H1 (cell line): ENCODE data around the gene STX2. TPM values are rescaled to one million over a fixed set of nuclear protein-coding genes. Genes with fewer than 3 reads are reported as not detected.

Source experiments
- CTCF ChIA-PET: fragments of 300-600 bp; sonication (Branson Sonifier 250); formaldehyde crosslinking; loops from one replicate; lab custom pipeline; 2021; ENCODE audit not compliant: partially characterized antibody; lab: Charles Lee
- POLR2A ChIA-PET: fragments of 300-600 bp; sonication (Branson Sonifier 250); formaldehyde crosslinking; loops from one replicate; lab custom pipeline; 2021; ENCODE audit warnings: inconsistent platforms; ENCODE audit not compliant: partially characterized antibody; lab: Charles Lee
- DNase-seq, 2 experiments: peaks; one replicate each; pipeline versions ENCODE4 v3.0.0 to v3.0.0-alpha.2; 2010 to 2022; ENCODE audit warnings: low spot score in 2 of 2, low read depth in 1 of 2, mixed read lengths in 1 of 2
- FAIRE-seq: peaks from 2 replicates; lab custom pipeline; 2011; peaks lifted over from hg19 to GRCh38; lab: Jason Lieb, UNC
- H2AFZ ChIP-seq: 2 replicates; pipeline ENCODE4 v1.8.1; 2012; ENCODE audit warnings: low read length, inconsistent platforms
- H2AK5ac ChIP-seq: 2 replicates; pipeline ENCODE4 v1.6.1; 2013; ENCODE audit warnings: low read depth, low read length
- H2BK120ac ChIP-seq: replicated peaks from 2 replicates; pipeline ENCODE3; 2013; ENCODE audit warnings: low read depth, low read length, inconsistent platforms
- H2BK12ac ChIP-seq: 2 replicates; pipeline ENCODE4 v1.6.1; 2013; ENCODE audit warnings: low read depth, low read length
- H2BK15ac ChIP-seq: 2 replicates; pipeline ENCODE4 v1.6.1; 2013; ENCODE audit warnings: low read length
- H2BK20ac ChIP-seq: 2 replicates; pipeline ENCODE4 v1.6.1; 2013; ENCODE audit warnings: low read length
- H2BK5ac ChIP-seq: 2 replicates; pipeline ENCODE4 v1.6.1; 2013; ENCODE audit warnings: low read depth, low read length
- H3K14ac ChIP-seq: 2 replicates; pipeline ENCODE4 v1.6.1; 2013; ENCODE audit warnings: inconsistent platforms; ENCODE audit not compliant: insufficient read length
- H3K18ac ChIP-seq: 2 replicates; pipeline ENCODE4 v1.6.1; 2013; ENCODE audit warnings: low read length; ENCODE audit errors: extremely low read depth
- H3K23ac ChIP-seq: 2 replicates; pipeline ENCODE4 v1.6.1; 2013; ENCODE audit warnings: inconsistent platforms; ENCODE audit not compliant: insufficient read length
- H3K23me2 ChIP-seq: 2 replicates; pipeline ENCODE4 v1.6.1; 2013; ENCODE audit warnings: low read depth, low read length
- H3K27ac ChIP-seq: 2 replicates; pipeline ENCODE4 v1.6.1; 2011; ENCODE audit warnings: low read depth, low read length, inconsistent platforms
- H3K27me3 ChIP-seq, 4 experiments: replicated peaks in 1 of 4; 1 replicate in 1 of 4; 2 replicates in 3 of 4; pipeline versions ENCODE4 v1.6.1 to v1.8.1; 2011 to 2013; ENCODE audit warnings: low read length in 3 of 4, mild to moderate bottlenecking in 3 of 4, inconsistent platforms in 2 of 4, mixed read lengths in 2 of 4, moderate library complexity in 1 of 4; ENCODE audit not compliant: control insufficient read depth in 3 of 4, insufficient read depth in 3 of 4; ENCODE audit errors: extremely low read depth in 1 of 4
- H3K36me3 ChIP-seq, 4 experiments: 2 replicates each; pipeline versions ENCODE4 v1.6.1 to v1.8.1; 2011 to 2013; ENCODE audit warnings: mild to moderate bottlenecking in 4 of 4, low read length in 3 of 4, moderate library complexity in 2 of 4, control low read depth in 1 of 4, inconsistent platforms in 1 of 4; ENCODE audit not compliant: insufficient read depth in 4 of 4, control insufficient read depth in 2 of 4
- H3K4ac ChIP-seq: replicated peaks from 2 replicates; pipeline ENCODE3; 2013; ENCODE audit warnings: low read length, low read depth, mixed read lengths, inconsistent platforms; ENCODE audit not compliant: insufficient read length
- H3K4me1 ChIP-seq, 4 experiments: replicated peaks in 1 of 4; 1 replicate in 1 of 4; 2 replicates in 3 of 4; pipeline versions ENCODE4 v1.6.1 to v1.8.1; 2011 to 2013; ENCODE audit warnings: low read length in 3 of 4, inconsistent platforms in 2 of 4, mixed read lengths in 1 of 4; ENCODE audit not compliant: insufficient read depth in 4 of 4, control insufficient read depth in 3 of 4
- H3K4me2 ChIP-seq, 2 experiments: 2 replicates each; pipeline versions ENCODE4 v1.6.1 to v1.8.1; 2011 to 2013; ENCODE audit warnings: low read depth in 2 of 2, low read length in 2 of 2, control low read depth in 1 of 2, inconsistent platforms in 1 of 2, mild to moderate bottlenecking in 1 of 2; ENCODE audit not compliant: insufficient read depth in 1 of 2
- H3K4me3 ChIP-seq, 4 experiments: fragments of 200-600, 300-600 bp in 1 of 4; sonication (generic), shearing (Covaris generic), sonication (Bioruptor Twin) in 1 of 4; 2 replicates each; pipeline versions ENCODE4 v1.5.1 to v1.8.1; 2011 to 2016; ENCODE audit warnings: low read length in 4 of 4, low read depth in 3 of 4, control low read depth in 2 of 4, inconsistent platforms in 2 of 4, mild to moderate bottlenecking in 2 of 4, mixed read lengths in 1 of 4, moderate library complexity in 1 of 4; ENCODE audit not compliant: insufficient read depth in 2 of 4; ENCODE audit errors: extremely low read depth in 1 of 4
- H3K56ac ChIP-seq: replicated peaks from 2 replicates; pipeline ENCODE3; 2013; ENCODE audit warnings: low read depth, mild to moderate bottlenecking, mixed read lengths, low read length, inconsistent platforms; ENCODE audit not compliant: insufficient read length
- H3K79me1 ChIP-seq: 2 replicates; pipeline ENCODE4 v1.6.1; 2013; ENCODE audit warnings: low read depth, low read length, control low read depth
- H3K79me2 ChIP-seq, 2 experiments: 2 replicates each; pipeline versions ENCODE4 v1.6.1 to v1.8.1; 2012 to 2013; ENCODE audit warnings: low read length in 2 of 2, mild to moderate bottlenecking in 2 of 2, inconsistent platforms in 1 of 2; ENCODE audit not compliant: insufficient read depth in 2 of 2, control insufficient read depth in 1 of 2
- H3K9ac ChIP-seq, 4 experiments: replicated peaks in 1 of 4; 1 replicate in 1 of 4; 2 replicates in 3 of 4; pipeline versions ENCODE4 v1.6.1 to v1.8.1; 2011 to 2013; ENCODE audit warnings: low read depth in 3 of 4, low read length in 3 of 4, control low read depth in 2 of 4, mild to moderate bottlenecking in 2 of 4, moderate library complexity in 2 of 4, inconsistent platforms in 1 of 4; ENCODE audit errors: extremely low read depth in 1 of 4
- H3K9me3 ChIP-seq, 2 experiments: 2 replicates each; pipeline versions ENCODE4 v1.6.1 to v1.8.1; 2012 to 2013; ENCODE audit warnings: mild to moderate bottlenecking in 2 of 2, moderate library complexity in 2 of 2, control low read depth in 1 of 2, inconsistent platforms in 1 of 2, low read depth in 1 of 2, low read length in 1 of 2, mixed read lengths in 1 of 2; ENCODE audit not compliant: insufficient read depth in 2 of 2
- H4K20me1 ChIP-seq, 2 experiments: replicated peaks in 1 of 2; 2 replicates each; pipeline versions ENCODE3 to v1.8.1; 2011 to 2013; ENCODE audit warnings: inconsistent platforms in 2 of 2, low read length in 2 of 2, mild to moderate bottlenecking in 1 of 2; ENCODE audit not compliant: insufficient read depth in 2 of 2, control insufficient read depth in 1 of 2
- H4K5ac ChIP-seq: 2 replicates; pipeline ENCODE4 v1.6.1; 2013; ENCODE audit warnings: low read length, low read depth, mixed read lengths, inconsistent platforms; ENCODE audit not compliant: insufficient read length
- H4K8ac ChIP-seq: 2 replicates; pipeline ENCODE4 v1.8.0; 2013; ENCODE audit warnings: mild to moderate bottlenecking, moderate library complexity, low read length, inconsistent platforms; ENCODE audit not compliant: insufficient read depth; ENCODE audit errors: extremely low read depth
- H4K91ac ChIP-seq: replicated peaks from 2 replicates; pipeline ENCODE3; 2013; ENCODE audit warnings: low read length, mixed read lengths, inconsistent platforms; ENCODE audit not compliant: insufficient read length
- ATF2 ChIP-seq: IDR thresholded peaks from 2 replicates; pipeline ENCODE4 v1.6.1; 2012; ENCODE audit warnings: low read length, inconsistent platforms
- BRCA1 ChIP-seq: IDR thresholded peaks from 2 replicates; pipeline ENCODE4 v1.6.1; 2012; ENCODE audit warnings: low read depth, low read length, improper control_type of control experiment
- CBX8 ChIP-seq: fragments of 300-800, 300-1000 bp; sonication (generic); IDR thresholded peaks from 2 replicates; pipeline ENCODE4 v1.7.1; 2016; ENCODE audit warnings: low read depth, low read length, borderline replicate concordance
- EGR1 ChIP-seq: IDR thresholded peaks from 2 replicates; pipeline ENCODE4 v1.6.1; 2011; ENCODE audit warnings: low read depth, low read length, borderline replicate concordance
- POLR2A ChIP-seq, 2 experiments: IDR thresholded peaks; 1 replicate in 1 of 2; 2 replicates in 1 of 2; pipeline ENCODE4 v1.6.1; 2011; ENCODE audit warnings: low read depth in 2 of 2, low read length in 2 of 2, mild to moderate bottlenecking in 2 of 2; ENCODE audit errors: control extremely low read depth in 1 of 2
- POLR2AphosphoS5 ChIP-seq: IDR thresholded peaks from 2 replicates; pipeline ENCODE4 v1.6.1; 2011; ENCODE audit warnings: low read depth, low read length
- RXRA ChIP-seq: IDR thresholded peaks from 2 replicates; pipeline ENCODE4 v1.6.1; 2011; ENCODE audit warnings: low read depth, mild to moderate bottlenecking, low read length, moderate library complexity; ENCODE audit not compliant: insufficient read depth
- TBP ChIP-seq: IDR thresholded peaks from 2 replicates; pipeline ENCODE4 v1.6.1; 2011; ENCODE audit warnings: low read depth, low read length, improper control_type of control experiment
- WGBS, 2 experiments: shearing (Covaris generic) in 1 of 2; methylation state at CpG; one replicate each; pipeline versions ENCODE4 v1.1.6 to v1.1.7; 2013 to 2015; ENCODE audit warnings: low lambda C conversion rate in 2 of 2, mixed read lengths in 2 of 2, inconsistent platforms in 1 of 2, low coverage in 1 of 2, missing lambda C conversion rate in 1 of 2; ENCODE audit not compliant: insufficient replicate concordance in 2 of 2, insufficient coverage in 1 of 2, insufficient read length in 1 of 2; ENCODE audit errors: extremely low coverage in 1 of 2, missing lambda C conversion rate in 1 of 2; 5-methylcytosine and 5-hydroxymethylcytosine counted together
- polyA plus RNA-seq, 7 experiments: library from polyadenylated mRNA; depleted of rRNA in 3 of 7; stranded (reverse) in 5 of 7; unstranded in 2 of 7; fragments of >200 nt in 5 of 7; fragments of 200-250 nt in 2 of 7; gene quantifications; 1 replicate in 5 of 7; 2 replicates in 1 of 7; 4 replicates in 1 of 7; pipeline versions ENCODE4 v1.2.1 to v1.2.3, GENCODE V29; 2011 to 2013; ENCODE audit warnings: missing spikeins in 2 of 7, mixed read lengths in 2 of 7
- total RNA-seq: library from RNA; stranded (reverse); fragmentation: NEBNext Ultra II Directional; extraction: Animal tissue kit (Norgen Biotek cat#: 25700); gene quantifications from 2 replicates; pipeline ENCODE4 v1.2.1, GENCODE V29; 2021

STX2 gene
- total and polyA plus RNA-seq, 2 of the 8 experiments (the other 6 are each of a cell fraction or from before 2014, with no cell fraction given) = 20.0 to 26.3 TPM

GRCh38 chr12:130879212-130879686 lies 40.2 kb upstream of the STX2 start:
- POLR2A ChIA-PET = interaction anchor here (0.6 to 8.9 kb wide), 18 partner anchors 9 to 1025 kb away, joined by 3 to 86 read pairs (median 8); partner anchors contain the start of gene ADGRD1

More at GRCh38 chr12:130879212-130879686, 40.2 kb upstream of the STX2 start:
- no peak for FAIRE-seq
- H3K56ac ChIP-seq = no peak overlapping the region
- peak in 1 of 2 experiments; percentile 53 for DNase-seq
- no peak overlapping the region for H3K14ac ChIP-seq
- H3K23ac ChIP-seq = no peak overlapping the region
- WGBS, 2 experiments = 92% methylated on average over 13 of the region's 13 CpGs; no CpG with 5 or more reads in 1 of the 2 experiments
- peaks cover 14 to 36% (median 26%) of the 10 kb centered on the region in 4 experiments for H3K36me3 ChIP-seq
- peaks cover 0 to 2% (median under 1%) of the 10 kb centered on the region in 4 experiments; a peak in 4 of 7 replicates for H3K4me1 ChIP-seq
- H3K9ac ChIP-seq = no peak overlapping the region
- CTCF ChIA-PET = interaction anchor here (0.8 kb wide), 1 partner anchor 9 kb away, joined by 3 read pairs; no protein-coding TSS in a partner anchor
- no peak overlapping the region for H2BK5ac ChIP-seq
- no peak overlapping the region for H4K91ac ChIP-seq
- no peak overlapping the region for H2BK12ac ChIP-seq
- H4K20me1 ChIP-seq = peaks cover 7 to 8% of the 10 kb centered on the region in 2 experiments
- H4K5ac ChIP-seq = no peak overlapping the region
- no peak overlapping the region for H3K4me3 ChIP-seq
- H3K18ac ChIP-seq = no peak overlapping the region
- no peak overlapping the region for H2AFZ ChIP-seq
- no peaks in the 10 kb centered on the region for H3K79me1 ChIP-seq
- no peaks in the 10 kb centered on the region for H3K27me3 ChIP-seq
- H2BK20ac ChIP-seq = no peak overlapping the region
- no peaks in the 10 kb centered on the region for H3K9me3 ChIP-seq
- peaks cover 3% of the 10 kb centered on the region for H3K23me2 ChIP-seq
- H2BK120ac ChIP-seq = no peak overlapping the region
- H2AK5ac ChIP-seq = no peak overlapping the region
- H3K4ac ChIP-seq = no peak overlapping the region
- peaks cover 0 to 10% of the 10 kb centered on the region in 2 experiments; a peak in 2 of 4 replicates for H3K79me2 ChIP-seq
- H3K4me2 ChIP-seq = no peak overlapping the region; a peak in 1 of 4 replicates
- H3K27ac ChIP-seq = peak overlapping the region; percentile 29; the same call in 1 of the 2 replicates
- peak in 1 of 2 experiments; percentile 57; a peak in 1 of 3 replicates for TF ChIP-seq POLR2A (IDR thresholded peaks at IDR 0.05; ENCODE audit: control extremely low read depth in 1 of 2, low read depth in 2 of 2, low read length in 2 of 2)
- TF ChIP-seq POLR2AphosphoS5 = peak; percentile 24; the same call in 1 of the 2 replicates
- TF ChIP-seq RXRA = no peak
- TF ChIP-seq CBX8 = no peak
- TF ChIP-seq BRCA1 = no peak
- TF ChIP-seq EGR1 = no peak
- no peak for TF ChIP-seq TBP
- no peak for TF ChIP-seq ATF2
- H2BK15ac ChIP-seq = no peak overlapping the region
- no peak overlapping the region for H4K8ac ChIP-seq
